Upper lobe of left lung (tissue), 6 donors: ENCODE data around the gene HCN3. TPM values are rescaled to one million over a fixed set of nuclear protein-coding genes. Genes with fewer than 3 reads are reported as not detected.
A peak's percentile ranks its signal among the peaks of the same experiment; 100 is the strongest.

Experiments used
- ATAC-seq, 2 donors: fragments of 200-7000 bp; cut with Tn5 transposase; one replicate each; pipeline ENCODE4 v1.9.1; 2022; ENCODE audit warnings: mild to moderate bottlenecking in 2 of 2, moderate library complexity in 2 of 2; ENCODE audit not compliant: low FRiP score in 2 of 2
- DNase-seq, 2 donors: peaks; one replicate each; pipeline ENCODE4 v3.0.0-alpha.2; 2019 to 2020
- H3K27ac ChIP-seq, 4 donors: fragments of 200-600 bp; sonication (generic); one replicate each; pipeline ENCODE4 v1.5.1; 2016 to 2019
- H3K27me3 ChIP-seq, 4 donors: fragments of 200-600 bp; sonication (generic); one replicate each; pipeline ENCODE4 v1.5.1; 2017 to 2019
- H3K36me3 ChIP-seq, 4 donors: fragments of 200-600 bp; sonication (generic); one replicate each; pipeline ENCODE4 v1.5.1; 2016 to 2019
- H3K4me1 ChIP-seq, 4 donors: fragments of 200-600 bp; sonication (generic); one replicate each; pipeline ENCODE4 v1.5.1; 2018 to 2019
- H3K4me3 ChIP-seq, 4 donors: fragments of 200-600 bp; sonication (generic); one replicate each; pipeline ENCODE4 v1.5.1; 2017 to 2019; ENCODE audit warnings: mild to moderate bottlenecking in 2 of 4, moderate library complexity in 1 of 4
- H3K9me3 ChIP-seq, 4 donors: fragments of 200-600 bp; sonication (generic); one replicate each; pipeline ENCODE4 v1.5.1; 2018 to 2019
- EP300 ChIP-seq, 4 donors: sonication (generic); formaldehyde crosslinking; IDR thresholded peaks; one replicate each; pipeline ENCODE4 v1.5.1; 2017; ENCODE audit warnings: antibody characterized with exemption in 4 of 4, control low read depth in 2 of 4
- POLR2A ChIP-seq, 4 donors: fragments of 450-650 bp; IDR thresholded peaks; one replicate each; pipeline ENCODE4 v1.5.1; 2016 to 2017; ENCODE audit warnings: antibody characterized with exemption in 4 of 4, mild to moderate bottlenecking in 2 of 4
- POLR2AphosphoS5 ChIP-seq, 2 donors: sonication (generic); formaldehyde crosslinking; IDR thresholded peaks; one replicate each; pipeline ENCODE4 v1.5.1; 2017; ENCODE audit warnings: antibody characterized with exemption in 2 of 2
- WGBS, 2 donors: methylation state at CpG; one replicate each; pipeline ENCODE4 v1.1.5; 2017 to 2018; 5-methylcytosine and 5-hydroxymethylcytosine counted together
- total RNA-seq, 6 donors: library from RNA; depleted of rRNA in 4 of 6; stranded (reverse); fragments of >200 nt in 4 of 6; gene quantifications; one replicate each; pipeline versions ENCODE4 v1.1.0 to v1.2.1, GENCODE V29; 2016 to 2021
- TF ChIP-seq, protein P1 (sequence below), 6 experiments: fragments of 450-650 bp in 4 of 6; fragments of 200-600 bp in 2 of 6; sonication (generic) in 2 of 6; IDR thresholded peaks; one replicate each; pipeline ENCODE4 v1.5.1; 2016 to 2019; ENCODE audit warnings: antibody characterized with exemption in 6 of 6
- donor health status: DM: no; HTN: no; CAD: no; lungs with moderate emphysema.
- donor health status: DM: no; HTN: yes; CAD: no; lungs with severe emphysema.

The HCN3 gene
- total RNA-seq, 6 donors from 2014 or later: 1.1 to 6.3 (median 2.6) TPM

DNA sequence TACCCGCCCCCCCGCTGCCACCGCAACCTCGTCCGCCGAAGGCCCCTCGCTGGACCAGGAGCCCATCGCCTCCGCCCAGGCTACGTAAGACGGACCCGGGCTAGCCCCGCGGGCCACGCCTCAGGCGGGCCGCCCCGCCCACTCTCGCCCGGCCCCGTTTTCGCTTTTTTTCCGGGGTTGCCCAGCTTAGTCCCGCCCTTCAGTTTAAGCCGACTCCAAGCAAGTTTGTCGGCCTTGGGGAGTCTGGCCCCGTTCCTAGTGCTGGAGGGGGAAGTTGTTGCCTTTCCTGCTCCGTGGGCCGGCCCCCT is 46.4 kb downstream of the HCN3 start:
- Histone ChIP-seq H3K4me1 (peaks cover 32 to 58% (median 40%) of the 10 kb centered on the region in 4 donors), H3K9me3 (no peaks in the 10 kb centered on the region), H3K36me3 (peaks cover 0 to 26% (median 11%) of the 10 kb centered on the region in 4 donors), H3K27ac (peak overlapping the region; percentile 84 to 97 (median 96)), H3K27me3 (no peaks in the 10 kb centered on the region), H3K4me3 (peak overlapping the region; percentile 73 to 94 (median 85))
- ATAC-seq (peak; percentile 87 to 89), DNase-seq (peak; percentile 89 to 98)
- TF ChIP-seq EP300 (IDR thresholded peaks at IDR 0.05): no peak
- no peak for TF ChIP-seq POLR2AphosphoS5 (IDR thresholded peaks at IDR 0.05)
- TF ChIP-seq, protein P1, sequence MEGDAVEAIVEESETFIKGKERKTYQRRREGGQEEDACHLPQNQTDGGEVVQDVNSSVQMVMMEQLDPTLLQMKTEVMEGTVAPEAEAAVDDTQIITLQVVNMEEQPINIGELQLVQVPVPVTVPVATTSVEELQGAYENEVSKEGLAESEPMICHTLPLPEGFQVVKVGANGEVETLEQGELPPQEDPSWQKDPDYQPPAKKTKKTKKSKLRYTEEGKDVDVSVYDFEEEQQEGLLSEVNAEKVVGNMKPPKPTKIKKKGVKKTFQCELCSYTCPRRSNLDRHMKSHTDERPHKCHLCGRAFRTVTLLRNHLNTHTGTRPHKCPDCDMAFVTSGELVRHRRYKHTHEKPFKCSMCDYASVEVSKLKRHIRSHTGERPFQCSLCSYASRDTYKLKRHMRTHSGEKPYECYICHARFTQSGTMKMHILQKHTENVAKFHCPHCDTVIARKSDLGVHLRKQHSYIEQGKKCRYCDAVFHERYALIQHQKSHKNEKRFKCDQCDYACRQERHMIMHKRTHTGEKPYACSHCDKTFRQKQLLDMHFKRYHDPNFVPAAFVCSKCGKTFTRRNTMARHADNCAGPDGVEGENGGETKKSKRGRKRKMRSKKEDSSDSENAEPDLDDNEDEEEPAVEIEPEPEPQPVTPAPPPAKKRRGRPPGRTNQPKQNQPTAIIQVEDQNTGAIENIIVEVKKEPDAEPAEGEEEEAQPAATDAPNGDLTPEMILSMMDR (IDR thresholded peaks at IDR 0.05): no peak
- TF ChIP-seq POLR2A (IDR thresholded peaks at IDR 0.05): no peak
- 0% methylated on average over 5 to 6 of the region's 29 CpGs for WGBS, 2 donors

DNA sequence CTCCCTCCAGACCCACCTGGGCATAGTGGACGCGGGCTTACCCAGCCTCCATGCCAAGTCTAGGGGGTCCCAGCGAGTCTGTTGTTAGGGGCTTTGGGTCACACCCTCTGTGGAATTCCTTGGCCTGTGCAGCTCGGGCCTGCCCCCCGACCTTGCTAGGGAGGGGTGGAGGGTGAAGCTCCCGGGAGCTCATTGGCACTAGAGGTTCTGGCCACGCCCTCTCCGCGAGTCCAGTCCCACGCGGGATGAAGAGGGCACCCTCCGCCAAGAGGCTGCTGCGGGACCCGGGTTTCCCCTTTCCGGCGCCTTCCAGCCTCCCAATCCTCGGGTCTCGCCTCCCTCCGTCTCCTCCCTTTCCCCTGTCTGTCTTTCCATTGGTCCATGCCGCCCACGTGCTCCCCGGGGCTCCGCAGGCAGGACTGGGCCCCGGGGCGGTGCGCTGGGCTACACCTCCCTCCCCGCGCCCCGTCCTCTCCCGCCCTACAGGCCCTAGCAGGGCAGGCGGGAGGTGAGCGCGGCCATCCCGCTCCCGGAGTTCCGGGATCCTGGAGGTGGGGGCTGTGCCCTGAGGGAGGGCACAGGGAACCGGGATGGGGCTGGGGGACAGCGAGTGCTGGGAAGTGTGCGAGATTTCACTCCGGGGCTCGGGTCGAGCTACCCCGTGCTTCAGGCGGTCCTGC is 46.9 kb downstream of the HCN3 start:
- TF ChIP-seq EP300 (IDR thresholded peaks at IDR 0.05) (peak in 1 of 4 donors; percentile 3), POLR2A (IDR thresholded peaks at IDR 0.05) (peak in 3 of 4 donors; percentile 34 to 83 (median 65)), POLR2AphosphoS5 (IDR thresholded peaks at IDR 0.05) (peak; percentile 73 to 89)
- TF ChIP-seq, protein P1 (IDR thresholded peaks at IDR 0.05): peak in 3 of 6 experiments; percentile 3 to 25 (median 18)
- Histone ChIP-seq H3K27ac (peak overlapping the region; percentile 84 to 97 (median 96)), H3K27me3 (no peaks in the 10 kb centered on the region), H3K4me1 (peaks cover 32 to 58% (median 40%) of the 10 kb centered on the region in 4 donors), H3K36me3 (peaks cover 0 to 26% (median 12%) of the 10 kb centered on the region in 4 donors), H3K9me3 (no peaks in the 10 kb centered on the region), H3K4me3 (peak overlapping the region; percentile 73 to 94 (median 85))
- ATAC-seq: peak; percentile 91 to 96
- peak; percentile 95 to 98 for DNase-seq
- WGBS, 2 donors: 0% methylated on average over 12 to 35 of the region's 44 CpGs

DNA sequence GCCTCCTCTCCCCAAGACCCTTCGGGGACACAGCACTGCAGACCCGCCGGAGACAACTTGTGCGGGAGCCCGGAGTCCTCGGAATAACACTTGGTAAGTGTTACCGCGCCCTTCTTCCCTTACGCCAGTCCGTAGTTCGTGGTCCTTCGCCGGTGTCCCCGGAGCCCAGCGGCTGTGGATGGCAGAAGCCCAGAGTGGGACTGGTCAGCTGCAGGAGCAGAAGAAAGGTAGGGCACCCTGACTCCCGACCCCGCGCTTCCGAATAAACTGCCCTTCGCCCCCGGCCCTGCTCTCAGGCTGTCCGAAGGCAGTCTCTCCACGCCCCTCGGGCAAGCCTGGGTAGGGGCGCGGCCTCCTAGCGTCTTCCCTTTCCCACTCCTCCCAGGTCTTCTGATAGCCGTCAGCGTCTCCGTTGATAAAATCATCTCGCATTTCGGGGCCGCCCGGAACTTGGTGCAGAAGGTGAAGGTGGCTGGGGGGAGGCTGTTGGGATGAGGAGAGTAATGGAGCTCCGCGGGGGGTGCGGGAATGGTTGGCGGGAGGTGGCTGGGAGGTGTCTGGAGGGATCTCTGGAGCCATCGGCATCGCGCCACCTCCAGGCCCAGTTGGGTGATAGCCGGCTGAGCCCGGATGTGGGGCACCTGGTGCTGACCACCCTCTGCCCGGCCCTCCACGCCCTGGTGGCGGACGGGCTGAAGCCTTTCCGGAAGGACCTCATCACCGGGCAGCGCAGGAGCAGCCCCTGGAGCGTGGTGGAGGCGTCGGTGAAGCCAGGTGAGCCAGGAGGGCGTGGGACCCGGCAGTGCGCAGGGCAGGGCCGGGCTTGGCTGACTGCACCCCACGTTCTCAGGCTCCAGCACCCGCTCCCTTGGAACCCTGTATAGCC is 47.7 kb downstream of the HCN3 start:
- peak; percentile 77 to 88 for DNase-seq
- Histone ChIP-seq H3K4me1 (peaks cover 31 to 58% (median 36%) of the 10 kb centered on the region in 4 donors), H3K4me3 (peak overlapping the region; percentile 73 to 94 (median 85)), H3K27me3 (no peaks in the 10 kb centered on the region), H3K36me3 (peaks cover 0 to 27% (median 9%) of the 10 kb centered on the region in 4 donors), H3K27ac (peak overlapping the region; percentile 84 to 97 (median 96)), H3K9me3 (no peaks in the 10 kb centered on the region)
- peak; percentile 10 to 15 for ATAC-seq
- WGBS, 2 donors: 14% methylated on average over 27 to 39 of the region's 59 CpGs
- no peak for TF ChIP-seq EP300 (IDR thresholded peaks at IDR 0.05)
- TF ChIP-seq, protein P1 (IDR thresholded peaks at IDR 0.05): peak in 5 of 6 experiments; percentile 34 to 65 (median 48)

DNA sequence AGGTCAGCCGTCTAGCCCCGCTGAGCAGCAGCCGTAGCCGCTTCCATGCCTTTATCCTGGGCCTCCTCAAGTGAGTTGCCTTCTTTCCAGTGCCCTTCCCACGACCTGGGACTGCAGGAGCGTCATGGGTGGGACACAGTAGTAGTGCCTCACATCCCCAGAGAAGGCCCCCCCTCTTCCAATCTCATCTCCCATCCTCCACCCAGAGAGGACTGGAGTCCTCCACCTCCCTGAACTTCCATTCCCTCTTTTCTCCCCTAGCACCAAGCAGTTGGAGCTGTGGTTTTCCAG is 48.3 kb downstream of the HCN3 start:
- ATAC-seq (no peak), DNase-seq (no peak)
- Histone ChIP-seq H3K9me3 (no peaks in the 10 kb centered on the region), H3K27me3 (no peaks in the 10 kb centered on the region), H3K4me1 (peaks cover 28 to 58% (median 36%) of the 10 kb centered on the region in 4 donors), H3K27ac (peak overlapping the region; percentile 14 to 97 (median 96)), H3K36me3 (peaks cover 0 to 33% (median 15%) of the 10 kb centered on the region in 4 donors), H3K4me3 (peak overlapping the region in 3 of 4 donors; percentile 73 to 87 (median 83))
- TF ChIP-seq, protein P1 (IDR thresholded peaks at IDR 0.05): no peak
- TF ChIP-seq EP300 (IDR thresholded peaks at IDR 0.05) (no peak), POLR2AphosphoS5 (IDR thresholded peaks at IDR 0.05) (no peak)
- 55 to 90% methylated on average over 6 of the region's 6 CpGs for WGBS, 2 donors
